Stimulated activated CD4-positive, alpha-beta T cell treated with anti-CD3 and anti-CD28 coated beads, Interleukin-12 subunit alpha, Interleukin-12 subunit beta, amount 100 ng/mL, for 4 hours (primary cell): ENCODE data around the gene DSG1.
"Not testable (repeated sequence)": the region's sequence is repeated elsewhere in the genome, so short reads cannot be mapped to it uniquely, and the experiment has no call there.

Source experiments
- DNase-seq: peaks from one replicate; pipeline ENCODE4 v3.0.0-alpha.2; 2020

Gene DSG1

GRCh38 chr18:31317860-31318259 is at the start of gene DSG1:
Gene DSG1, plus strand, starts transcription at chr18:31318160. Its CDS starts 141 bp downstream, at chr18:31318301.
- no peak for DNase-seq

- DNase-seq, result no peak
Observed at GRCh38 chr18:31268985-31269406, 49.0 kb upstream of the DSG1 start.

- no peak for DNase-seq
Observed at GRCh38 chr18:31269566-31269965, 48.4 kb upstream of the DSG1 start.

- DNase-seq, result no peak
Observed at GRCh38 chr18:31270578-31270977, 47.4 kb upstream of the DSG1 start.

GRCh38 chr18:31273812-31274527 is 44.0 kb upstream of the DSG1 start:
- DNase-seq, result no peak

- no peak for DNase-seq
Observed at GRCh38 chr18:31274931-31275330, 43.0 kb upstream of the DSG1 start.

- DNase-seq, result no peak
Observed at GRCh38 chr18:31275722-31276463, 42.1 kb upstream of the DSG1 start.

GRCh38 chr18:31278609-31279071 is 39.3 kb upstream of the DSG1 start:
- no peak for DNase-seq

GRCh38 chr18:31280502-31280901 is 37.5 kb upstream of the DSG1 start:
- no peak for DNase-seq

- DNase-seq, result no peak
Observed at GRCh38 chr18:31281437-31281836, 36.5 kb upstream of the DSG1 start.

GRCh38 chr18:31289446-31289845 is 28.5 kb upstream of the DSG1 start:
- not testable (repeated sequence) for DNase-seq

- no peak for DNase-seq
Observed at GRCh38 chr18:31291688-31292087, 26.3 kb upstream of the DSG1 start.

GRCh38 chr18:31294199-31294747 is 23.7 kb upstream of the DSG1 start:
- no peak for DNase-seq

GRCh38 chr18:31297248-31297647 is 20.7 kb upstream of the DSG1 start:
- no peak for DNase-seq

GRCh38 chr18:31301201-31301655 is 16.7 kb upstream of the DSG1 start:
- DNase-seq, result no peak

- DNase-seq, result no peak
Observed at GRCh38 chr18:31302991-31303390, 15.0 kb upstream of the DSG1 start.

- DNase-seq, result no peak
Observed at GRCh38 chr18:31303771-31304170, 14.2 kb upstream of the DSG1 start.

GRCh38 chr18:31309115-31309514 is 8.8 kb upstream of the DSG1 start:
- no peak for DNase-seq

GRCh38 chr18:31316974-31317373 is 986 bp upstream of the DSG1 start:
- no peak for DNase-seq

GRCh38 chr18:31321719-31322118 is 3.8 kb downstream of the DSG1 start:
- DNase-seq, result no peak

- DNase-seq, result no peak
Observed at GRCh38 chr18:31325051-31325450, 7.1 kb downstream of the DSG1 start.

- no peak for DNase-seq
Observed at GRCh38 chr18:31329787-31330438, 12.0 kb downstream of the DSG1 start.

- no peak for DNase-seq
Observed at GRCh38 chr18:31343454-31343853, 25.5 kb downstream of the DSG1 start.
